ENCODE results near the gene CCND3.

CCND3 gene

DNA sequence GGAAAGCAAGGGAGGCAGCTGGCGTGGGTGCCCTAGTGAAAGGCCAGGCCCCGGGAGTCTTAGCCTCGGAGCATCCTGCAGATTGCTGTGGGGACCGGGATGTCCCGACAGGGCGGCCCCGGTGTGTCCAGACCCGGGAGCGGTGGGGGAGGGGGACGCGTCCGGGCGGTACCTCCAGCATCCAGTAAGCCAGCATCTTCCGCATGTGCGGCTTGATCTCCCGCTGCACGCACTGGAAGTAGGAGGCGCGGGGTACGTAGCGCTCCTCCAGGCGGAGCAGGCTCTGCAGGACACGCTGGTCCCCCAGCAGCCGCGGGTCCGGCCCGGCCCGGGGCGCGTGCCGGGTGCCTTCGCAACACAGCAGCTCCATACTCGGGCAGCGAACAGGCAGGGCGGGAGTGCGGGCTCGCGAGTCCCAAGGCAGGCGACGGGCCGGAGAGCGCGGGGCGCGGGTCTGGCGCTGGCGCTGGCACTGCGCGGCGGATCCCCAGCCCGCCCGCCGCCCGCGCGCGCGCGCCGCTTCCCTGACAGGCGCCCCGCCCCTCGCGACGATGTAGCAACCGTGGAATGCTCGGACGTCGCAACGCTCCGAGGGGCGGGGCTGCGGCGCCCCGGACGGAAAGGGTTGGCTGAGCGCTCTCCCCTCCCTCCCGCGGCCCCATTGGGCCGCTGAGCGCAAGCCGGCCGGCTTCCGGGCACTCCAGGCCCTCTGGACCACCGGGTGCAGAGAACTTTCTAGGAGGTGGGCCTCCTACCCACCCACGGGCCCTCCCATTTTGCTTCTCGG, at the start of gene CCND3:
TSS of gene CCND3 (minus strand) at position 529 of the 787 bp plus-strand sequence. CDS start at position 370, 159 bp downstream.
- peak; percentile 83 for DNase-seq

DNA sequence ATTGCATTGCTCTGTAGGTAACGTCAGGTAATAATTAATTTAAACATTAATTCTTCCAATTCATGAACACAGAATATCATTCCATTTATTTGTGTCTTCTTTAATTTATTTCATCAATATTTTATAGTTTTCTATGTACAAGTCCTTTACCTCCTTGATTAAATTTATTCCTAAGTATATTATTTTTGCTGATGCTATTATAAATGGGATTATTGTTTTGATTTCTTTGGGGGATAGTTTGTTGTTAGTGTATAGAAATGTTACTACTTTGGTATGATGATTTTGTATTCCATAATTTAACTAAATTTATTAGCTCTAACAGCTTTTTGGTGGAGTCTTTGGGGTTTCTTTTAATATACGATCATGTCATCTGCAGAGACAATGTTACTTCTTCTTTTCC, 44.7 kb upstream of the CCND3 start:
- DNase-seq = no peak

DNA sequence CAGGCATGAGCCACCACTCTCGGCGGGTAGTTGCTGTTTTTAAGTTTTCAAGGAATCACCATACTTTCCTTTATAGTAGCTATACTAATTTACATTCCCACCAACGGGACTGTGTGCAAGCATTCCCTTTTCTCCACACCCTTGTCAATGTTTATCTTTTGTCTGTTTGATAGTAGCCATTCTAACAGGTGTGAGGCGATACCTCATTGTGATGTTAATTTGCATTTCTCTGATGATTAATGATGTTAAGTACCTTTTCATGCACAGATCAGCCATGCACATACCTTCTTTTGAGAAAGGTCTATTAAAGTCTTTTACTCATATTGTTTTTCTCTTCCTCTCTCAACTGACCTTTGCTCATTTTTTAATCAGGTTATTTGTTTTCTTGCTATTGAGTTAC, 43.0 kb upstream of the CCND3 start:
- no peak for DNase-seq

DNA sequence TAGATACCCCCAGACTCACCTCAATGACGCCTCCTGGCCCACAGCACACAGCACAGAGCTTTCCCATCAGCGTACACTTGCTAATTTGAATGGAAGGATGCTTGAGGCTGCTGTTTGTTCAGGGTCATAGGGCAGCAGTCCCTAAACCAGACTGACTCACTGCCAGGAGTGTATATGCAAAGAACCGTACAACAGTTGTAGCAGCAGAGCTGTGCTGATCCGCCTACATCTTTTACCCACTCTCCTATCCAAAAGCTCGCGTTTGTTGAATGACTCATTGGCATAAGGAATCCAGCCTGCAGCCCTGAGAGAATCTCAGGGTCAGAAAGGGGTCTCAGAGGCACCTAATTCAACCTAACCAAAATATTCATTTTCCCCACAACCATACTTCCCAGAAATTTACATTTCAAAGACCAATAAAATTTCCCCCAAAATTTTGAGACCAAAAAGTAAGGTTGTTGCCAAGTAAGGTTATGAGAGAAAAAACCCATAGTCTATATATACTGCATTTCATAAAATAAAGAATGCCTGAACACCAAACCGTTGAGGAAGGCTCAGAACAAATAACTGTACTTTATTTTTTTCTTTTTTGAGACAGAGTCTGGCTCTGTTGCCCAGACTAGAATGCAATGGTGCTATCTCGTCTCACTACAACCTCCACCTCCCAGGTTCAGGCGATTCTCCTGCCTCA, 35.3 kb upstream of the CCND3 start:
- DNase-seq = no peak

DNA sequence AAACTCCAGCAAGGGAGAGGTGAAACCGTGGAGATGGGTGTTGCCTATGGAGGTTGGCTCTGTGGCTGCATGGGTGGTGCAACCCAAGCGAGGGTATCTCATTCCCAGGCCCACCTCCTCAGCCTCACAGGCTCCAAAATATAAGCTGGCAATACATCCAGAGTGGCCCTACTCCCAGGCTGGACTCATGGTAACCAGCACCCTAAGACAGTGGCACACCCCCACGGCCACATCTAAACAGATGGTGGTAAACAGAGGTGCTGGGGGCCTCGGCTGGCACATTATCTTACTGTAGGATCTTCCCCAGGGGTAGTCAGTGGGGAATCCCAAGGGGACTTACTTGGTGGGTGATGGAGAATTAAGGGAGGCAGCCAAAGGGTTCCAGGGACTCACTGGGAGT, 33.7 kb upstream of the CCND3 start:
- DNase-seq = no peak

DNA sequence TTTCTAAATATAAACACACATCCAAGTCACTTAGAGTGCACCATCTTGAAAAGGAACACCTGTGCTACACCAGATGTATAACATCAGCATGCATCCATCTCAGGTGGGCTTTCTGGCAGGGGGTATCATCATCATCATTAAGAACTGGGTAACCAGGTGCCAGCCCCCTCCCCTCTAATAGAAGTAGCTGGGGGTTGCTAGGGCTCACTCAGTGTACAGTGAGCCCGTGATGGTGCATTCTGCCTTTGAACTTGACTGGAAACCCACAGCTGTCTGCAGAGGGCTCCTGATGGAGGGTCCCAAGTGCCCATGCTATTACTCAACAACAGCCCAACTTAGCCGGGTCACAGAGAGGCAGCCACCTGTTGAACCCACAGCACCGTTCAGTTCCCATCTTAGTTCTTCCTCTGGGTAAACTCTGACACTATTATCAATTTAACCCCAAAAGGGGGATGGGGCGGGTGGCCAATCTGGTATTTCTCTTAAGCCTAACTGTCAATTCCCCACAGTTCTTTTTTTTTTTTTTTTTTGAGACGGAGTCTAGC, 32.7 kb upstream of the CCND3 start:
- no peak for DNase-seq

DNA sequence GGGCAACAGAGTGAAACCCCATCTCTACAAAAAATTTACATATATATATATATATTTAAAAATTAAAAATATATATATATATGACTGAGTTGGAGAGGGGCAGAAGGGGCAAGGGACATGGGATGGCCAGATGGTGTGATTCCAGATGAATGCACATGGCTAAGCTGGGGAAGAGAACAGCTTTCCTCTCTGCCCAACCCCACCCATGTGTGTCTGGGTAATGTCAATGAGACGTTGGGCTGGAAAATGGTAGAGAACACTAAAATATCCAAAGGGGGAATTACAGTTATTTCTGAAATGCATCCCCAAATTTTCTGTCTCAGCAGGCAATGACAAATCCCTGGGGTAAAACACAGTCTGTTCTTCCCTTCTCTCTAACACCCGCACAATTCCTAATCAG, 31.2 kb upstream of the CCND3 start:
- no peak for DNase-seq

DNA sequence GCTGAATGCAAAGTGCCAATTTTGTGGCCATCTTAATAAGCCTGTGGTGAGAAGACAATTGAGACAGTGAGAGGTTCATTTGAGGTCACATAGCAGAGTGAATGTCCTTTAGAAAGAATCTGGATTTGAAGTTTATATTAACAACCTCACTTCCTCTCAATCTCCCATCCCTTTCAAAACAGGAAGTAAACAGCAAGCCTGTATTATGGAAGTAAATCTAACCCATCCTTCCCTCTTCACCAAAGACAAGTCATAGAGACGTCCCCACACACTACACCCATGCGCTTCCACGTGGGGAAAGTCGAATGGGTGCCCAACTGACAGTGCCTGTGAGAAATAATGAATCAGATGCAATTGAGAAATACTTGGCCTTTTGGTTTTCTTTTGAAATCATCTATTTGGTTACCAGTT, 28.8 kb upstream of the CCND3 start:
- DNase-seq = peak; percentile 7

DNA sequence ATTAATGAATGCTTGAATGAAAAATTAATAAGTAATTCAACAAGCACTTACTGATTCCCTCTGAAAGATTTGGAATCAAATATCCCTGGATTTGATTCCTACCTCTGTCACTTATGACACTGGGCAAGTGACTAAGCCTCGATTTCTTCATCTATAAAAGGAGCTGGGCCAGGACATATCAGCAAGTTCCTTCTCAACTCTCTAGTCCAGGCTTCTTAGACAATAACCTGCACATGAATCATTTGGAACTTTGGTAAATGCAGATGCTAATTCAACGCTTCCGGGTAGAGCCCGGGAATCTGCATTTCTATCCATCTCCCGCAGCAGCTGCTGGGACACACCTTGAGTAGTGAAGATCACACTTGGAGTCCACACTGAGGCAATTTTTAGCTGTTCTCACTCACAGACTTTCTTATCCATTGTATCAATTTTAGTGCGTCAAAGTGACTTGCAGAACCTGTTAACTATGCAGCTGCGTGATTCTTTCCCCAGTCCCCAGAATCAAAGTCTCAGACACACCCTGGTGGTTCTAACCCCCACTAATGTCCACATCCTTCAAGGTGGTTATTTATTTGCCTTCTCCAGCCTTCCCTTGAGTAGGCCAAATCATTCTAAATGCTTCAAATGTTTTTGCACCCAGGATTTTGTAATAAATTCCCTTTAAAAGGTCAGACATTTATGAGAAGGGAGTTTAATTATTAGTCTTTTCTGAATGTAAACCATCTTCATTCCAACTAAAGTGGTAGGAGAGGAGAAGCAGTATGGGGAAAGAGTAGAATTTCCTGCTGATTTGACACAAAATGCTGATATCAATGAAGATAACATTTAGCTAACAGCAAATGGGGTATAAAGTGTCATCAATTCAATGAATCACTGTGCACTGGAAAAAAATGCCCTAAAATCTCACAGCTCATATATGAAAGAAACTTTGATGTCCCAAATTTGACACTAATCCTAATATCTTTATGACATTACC, 26.0 kb upstream of the CCND3 start:
- no peak for DNase-seq

DNA sequence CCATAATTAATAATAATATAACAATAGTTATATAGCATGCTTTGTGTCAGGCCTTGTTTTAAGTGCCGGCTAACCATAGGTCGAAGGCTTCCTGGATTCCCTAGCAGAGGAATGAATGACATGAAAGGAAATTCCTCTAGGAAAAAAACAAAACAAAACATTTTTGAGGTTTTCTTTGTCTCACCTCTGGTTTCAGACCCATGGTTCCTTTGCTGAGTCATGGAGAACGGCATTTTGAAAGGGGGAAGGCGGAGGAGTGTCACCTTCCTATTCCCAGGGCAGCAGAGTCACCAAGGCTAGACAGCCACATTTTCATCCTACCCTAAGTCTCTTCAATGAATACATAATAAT, 25.3 kb upstream of the CCND3 start:
- DNase-seq = no peak

DNA sequence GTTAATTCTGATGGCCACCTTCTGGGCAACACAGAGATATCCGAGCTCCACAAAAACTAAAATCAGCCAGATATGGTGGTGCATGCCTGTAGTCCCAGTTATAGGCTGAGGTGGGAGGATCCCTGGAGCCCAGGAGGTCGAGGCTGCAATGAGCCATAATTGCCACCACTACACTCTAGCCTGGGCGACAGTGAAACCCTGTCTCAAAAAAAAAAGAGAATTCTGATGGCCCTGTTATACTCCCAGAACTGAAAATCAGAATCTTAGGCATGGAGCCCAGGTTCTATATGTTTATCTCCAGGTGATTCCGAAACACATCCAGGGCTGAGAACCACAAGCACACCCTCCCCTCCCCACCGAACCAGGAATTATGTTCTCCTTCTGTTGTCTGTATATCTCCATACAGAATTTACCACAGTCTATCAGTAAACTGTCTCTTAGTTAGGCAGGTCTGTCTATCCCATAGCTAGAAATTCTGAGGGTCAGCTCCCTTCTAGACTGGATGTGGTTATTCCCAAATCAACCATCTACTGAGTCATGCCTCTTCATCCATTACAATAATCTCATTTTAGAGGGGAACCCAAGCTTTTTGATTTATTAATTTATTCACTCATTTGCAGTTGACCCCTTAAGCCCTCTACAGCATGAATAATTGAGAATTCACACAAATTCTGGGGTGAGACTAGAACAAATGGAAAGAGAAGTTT, 24.8 kb upstream of the CCND3 start:
- DNase-seq = no peak

DNA sequence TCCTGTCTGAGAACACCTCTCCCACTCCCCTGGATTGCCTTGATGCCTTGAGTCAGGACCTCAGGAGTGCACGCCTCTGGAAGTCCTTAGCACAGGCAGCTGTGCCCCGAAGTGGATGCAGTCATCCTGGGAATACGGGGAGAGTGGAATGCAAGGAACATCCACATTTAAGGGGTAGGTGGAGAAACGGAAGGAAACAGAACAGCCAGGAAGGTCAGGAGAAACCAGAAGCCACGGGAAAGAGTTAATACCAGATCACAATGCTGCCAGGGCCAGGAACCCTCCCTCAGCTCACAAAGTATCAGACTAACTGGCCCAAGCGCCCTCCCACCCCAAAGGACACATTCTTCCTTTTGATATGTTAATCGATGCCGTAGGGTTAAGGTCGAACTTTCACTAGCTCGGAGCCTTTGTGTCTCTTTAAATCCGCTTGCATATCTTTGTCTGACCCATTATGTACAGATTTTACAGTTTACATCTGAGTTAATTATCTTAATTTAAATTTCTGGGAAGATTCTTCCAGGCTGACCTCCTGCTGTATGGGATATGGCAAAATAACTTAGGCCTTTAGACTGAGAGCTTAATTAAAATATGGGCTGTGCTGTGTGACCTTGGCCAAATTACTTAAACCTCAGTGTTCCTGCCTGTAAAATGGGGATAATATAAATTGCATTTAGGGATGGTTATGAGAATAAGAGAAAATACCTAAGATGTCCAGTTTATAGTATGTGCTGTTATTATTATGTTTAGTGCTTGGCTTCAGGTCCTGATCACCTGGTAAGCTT, 24.0 kb upstream of the CCND3 start:
- no peak for DNase-seq

DNA sequence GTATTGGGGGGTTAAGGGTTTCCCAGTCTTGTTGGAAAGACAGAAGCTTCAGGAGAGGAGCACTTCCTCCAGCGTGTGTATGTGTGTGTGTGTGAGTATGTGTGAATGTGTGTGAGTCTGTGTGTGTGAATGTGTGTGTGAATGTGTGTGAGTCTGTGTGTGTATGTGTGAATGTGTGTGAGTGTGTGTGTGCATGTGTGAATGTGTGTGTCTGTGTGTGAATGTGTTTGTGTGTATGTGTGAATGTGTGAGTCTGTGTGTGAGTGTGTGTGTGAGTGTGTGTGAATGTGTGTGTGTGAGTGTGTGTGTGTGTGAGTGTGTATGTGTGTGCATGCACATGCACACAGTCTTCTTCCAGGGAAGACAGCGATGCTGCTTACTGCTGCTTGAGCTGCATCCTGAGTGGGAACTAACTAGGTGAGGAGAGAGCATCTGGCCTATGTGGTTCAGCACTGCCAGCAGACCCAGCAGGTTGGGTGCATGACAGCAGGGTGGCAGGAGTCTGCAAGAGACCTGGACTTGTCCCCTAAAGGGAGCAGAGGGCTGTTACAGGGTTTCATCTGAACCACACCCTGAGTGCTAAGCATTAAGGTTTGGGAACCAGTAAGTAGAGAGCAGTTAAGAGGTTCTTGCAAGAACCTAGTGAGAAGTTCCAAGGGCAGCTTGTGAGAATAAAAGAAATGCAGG, 22.7 kb upstream of the CCND3 start:
- DNase-seq = no peak

DNA sequence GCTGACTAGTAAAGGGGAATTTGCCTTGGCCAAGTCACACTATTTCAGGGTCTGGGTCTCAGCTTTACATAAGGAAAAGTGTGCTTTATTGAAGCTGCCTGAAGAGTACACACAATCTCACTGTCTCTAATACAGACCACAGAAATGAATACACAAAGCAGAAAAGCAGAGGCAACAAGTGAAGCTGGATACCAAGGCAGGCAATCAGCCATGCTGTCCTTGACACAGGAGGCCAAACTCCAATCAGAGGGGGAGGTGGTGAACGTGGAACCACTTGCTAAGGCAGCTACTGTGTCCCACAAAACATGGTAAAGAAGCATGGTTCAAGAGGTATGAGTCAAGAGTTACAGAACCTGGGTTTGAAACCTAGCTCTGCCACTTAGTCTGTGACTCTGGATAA, 21.8 kb upstream of the CCND3 start:
- no peak for DNase-seq

DNA sequence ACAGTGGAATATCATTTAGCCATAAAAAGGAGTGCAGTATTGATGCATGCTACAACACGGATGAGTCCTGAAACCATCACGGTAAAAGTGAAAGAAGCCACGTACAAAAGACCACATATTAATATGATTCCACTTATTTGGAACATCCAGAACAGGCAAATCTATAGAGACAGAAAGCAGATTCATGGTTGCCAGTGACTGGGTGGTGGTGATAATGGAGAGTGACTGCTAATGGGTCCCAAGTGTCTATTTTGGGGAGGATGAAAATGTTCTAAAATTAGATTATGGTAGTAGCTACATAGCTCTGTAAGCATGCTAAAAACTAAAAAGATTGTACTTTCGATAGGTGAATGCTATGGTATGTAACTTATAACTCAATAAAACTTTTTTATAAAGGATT, 18.4 kb upstream of the CCND3 start:
- DNase-seq = no peak

DNA sequence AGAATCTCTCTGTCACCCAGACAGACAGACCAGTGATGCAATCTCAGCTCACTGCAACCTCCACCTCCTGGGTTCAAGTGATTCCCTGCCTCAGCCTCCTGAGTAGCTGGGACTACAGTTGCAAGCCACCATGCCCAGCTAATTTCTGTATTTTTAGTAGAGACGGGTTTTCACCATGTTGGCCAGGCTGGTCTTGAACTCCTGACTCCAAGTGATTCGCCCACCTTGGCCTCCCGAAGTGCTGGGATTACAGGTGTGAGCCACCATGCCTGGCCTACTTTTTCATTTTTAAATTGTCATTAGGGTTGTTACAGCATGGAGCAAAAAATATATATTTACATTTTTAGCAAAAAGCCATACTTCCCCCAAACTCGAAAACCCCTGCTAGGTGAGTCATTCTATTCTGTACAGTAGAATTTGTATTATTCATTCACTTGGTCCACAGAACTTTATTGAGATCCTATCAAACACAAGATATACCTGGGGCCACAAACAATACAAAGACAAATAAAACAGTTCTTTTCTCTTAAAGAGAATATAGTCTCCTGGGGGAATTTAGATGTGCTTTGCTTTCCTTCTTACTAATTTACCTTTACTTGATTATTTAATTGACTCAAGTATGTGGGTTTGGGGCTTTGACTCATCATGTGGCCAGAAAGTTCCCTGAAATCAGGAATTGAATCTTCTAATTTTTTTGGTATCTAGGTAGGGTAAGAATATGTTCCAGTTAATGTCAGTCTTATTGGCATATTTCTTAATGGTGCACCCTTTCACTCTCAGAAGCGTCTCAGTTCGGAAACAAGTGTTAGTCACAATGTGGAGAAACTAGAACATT, 16.6 kb upstream of the CCND3 start:
- DNase-seq = no peak

DNA sequence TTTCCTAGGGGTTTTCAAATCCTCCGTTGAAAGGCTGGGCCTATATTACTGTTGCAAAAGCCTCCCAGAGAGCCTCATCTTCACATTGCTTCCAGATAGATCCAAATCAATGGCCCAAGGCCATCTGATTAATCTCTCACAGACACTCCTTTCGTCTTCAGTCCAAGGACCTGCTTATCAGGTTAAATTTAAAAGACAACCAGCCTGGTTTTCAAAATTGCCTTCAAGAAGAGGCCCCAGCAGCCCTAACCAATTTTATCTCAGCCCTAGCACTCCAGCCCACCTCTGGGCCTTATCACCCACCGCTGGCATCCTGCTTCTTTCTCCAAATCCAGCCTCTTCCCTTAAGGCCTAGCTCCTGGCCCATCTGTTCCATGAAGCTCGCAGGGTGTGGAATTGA, 15.5 kb upstream of the CCND3 start:
- DNase-seq = no peak

DNA sequence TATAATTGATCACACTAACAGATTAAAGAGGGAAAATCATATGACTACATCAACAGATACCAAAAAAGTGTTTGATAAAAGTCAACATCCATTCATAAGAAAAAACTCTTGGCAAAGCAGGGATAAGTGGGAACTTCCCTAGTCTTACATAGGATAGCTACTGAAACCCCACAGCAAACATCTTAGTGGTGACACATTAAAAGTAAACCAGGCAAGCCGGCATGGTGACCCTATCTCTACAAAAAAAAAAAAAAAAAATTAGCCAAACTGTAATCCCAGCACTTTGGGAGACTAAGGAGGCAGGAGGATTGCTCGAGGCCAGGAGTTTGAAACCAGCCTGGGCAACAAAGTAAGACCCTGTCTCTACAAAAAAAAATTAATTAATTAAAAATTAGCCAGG, 13.8 kb upstream of the CCND3 start:
- DNase-seq = no peak

DNA sequence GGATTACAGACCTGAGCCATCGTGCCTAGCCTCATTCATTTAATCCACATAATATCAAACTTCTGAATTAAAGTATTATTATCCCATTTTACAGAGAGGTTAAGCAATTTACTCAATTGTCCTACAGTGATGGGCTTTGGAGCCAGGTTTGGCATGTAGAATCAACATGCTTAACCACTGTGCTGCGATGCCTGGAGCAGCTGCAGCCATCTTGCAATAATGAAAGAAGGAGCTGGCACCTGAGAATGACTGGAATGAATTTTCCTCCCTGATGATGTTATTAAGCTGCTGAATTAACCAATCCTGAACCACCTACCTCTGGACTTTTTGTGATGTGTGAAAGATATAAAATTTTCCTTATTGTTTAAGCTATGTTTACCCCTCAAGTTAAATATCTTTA, 13.1 kb upstream of the CCND3 start:
- DNase-seq = no peak

DNA sequence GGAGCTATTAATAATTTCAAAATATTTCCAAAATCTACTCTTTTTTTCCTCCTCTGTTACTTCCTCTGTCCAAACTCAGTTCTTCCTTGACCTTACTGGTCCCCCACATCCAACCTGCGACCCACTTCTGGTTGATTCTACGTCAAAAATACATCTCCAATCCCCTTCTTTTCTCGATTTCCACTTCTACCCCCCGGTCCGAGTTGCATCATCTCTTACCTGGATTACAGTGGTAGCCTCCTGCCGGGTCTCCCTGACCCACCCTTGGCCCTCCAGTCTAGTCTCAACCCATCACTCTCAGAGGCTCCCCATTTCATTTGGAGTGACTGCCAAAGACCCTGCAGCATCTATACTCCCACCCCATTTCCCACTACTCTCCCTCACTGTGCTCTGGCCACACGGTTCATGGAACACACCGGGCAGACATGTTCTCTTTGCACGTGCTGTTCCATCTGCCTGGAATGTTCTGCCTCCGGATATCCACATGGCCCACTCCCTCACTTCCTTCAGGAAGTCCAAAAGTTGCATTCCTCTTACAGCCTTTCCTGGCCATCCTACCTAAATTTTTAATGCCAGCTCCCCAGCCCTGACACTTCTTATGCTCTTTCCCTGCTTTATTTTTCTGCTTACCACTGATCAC, 6.1 kb upstream of the CCND3 start:
- DNase-seq = no peak
